Measurements from ENCODE around the gene CCR2.

DNA sequence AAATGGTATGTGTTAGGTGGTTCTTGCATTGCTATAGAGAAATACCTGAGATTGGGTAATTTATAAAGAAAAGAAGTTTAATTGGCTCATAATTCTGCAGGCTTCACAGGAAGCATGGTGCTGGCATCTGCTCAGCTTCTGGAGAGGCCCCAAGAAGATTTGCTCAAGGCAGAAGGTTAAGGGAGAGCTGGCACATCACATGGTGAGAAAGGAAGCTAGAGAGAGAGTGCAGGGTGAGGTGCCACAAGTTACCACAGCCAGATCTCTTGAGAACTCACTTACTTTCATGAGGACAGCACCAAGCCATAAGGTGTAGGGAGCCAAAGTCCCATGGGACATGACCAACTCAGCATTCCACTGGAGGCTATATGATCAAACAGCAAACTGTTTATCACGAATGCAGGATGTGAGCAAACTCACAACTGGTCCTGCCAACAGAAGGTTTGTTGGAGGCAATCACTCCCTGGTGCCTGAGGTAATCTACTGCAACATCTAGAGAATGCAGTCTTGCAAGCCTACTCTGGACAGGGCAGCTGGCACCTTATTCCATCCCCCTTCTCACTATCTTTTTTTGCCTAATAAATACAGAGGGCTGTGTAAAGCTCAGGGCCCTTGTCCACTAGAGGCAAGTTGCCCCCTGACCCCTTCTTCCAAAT, 28.1 kb upstream of the CCR2 start:
- no peak for TF ChIP-seq EZH2 (IDR thresholded peaks at IDR 0.05; ENCODE audit: borderline replicate concordance, low read length)
- TF ChIP-seq CTCF (conservative IDR thresholded peaks at IDR 0.05 in 1 of 2, IDR thresholded peaks at IDR 0.05 in 1 of 2; ENCODE audit: extremely low read depth in 1 of 2, insufficient read depth in 1 of 2, low read depth in 1 of 2, low read length in 2 of 2): no peak
